SU-DHL-6 (cell line): ENCODE results near the gene MAGEB3.

ENCODE experiments used
- H2AFZ ChIP-seq: fragments of 200-600 bp; sonication (generic); 2 replicates; pipeline ENCODE4 v1.6.1; 2014; ENCODE audit warnings: low read depth, mild to moderate bottlenecking, moderate library complexity, mixed read lengths, antibody characterized with exemption, low read length; ENCODE audit not compliant: severe bottlenecking
- H3F3A ChIP-seq: fragments of 200-600 bp; shearing (Covaris generic); 2 replicates; pipeline ENCODE4 v1.6.0; 2016; ENCODE audit warnings: antibody characterized with exemption, mild to moderate bottlenecking; ENCODE audit not compliant: insufficient read depth
- H3K27ac ChIP-seq: fragments of 200-600 bp; sonication (generic); 2 replicates; pipeline ENCODE4 v1.5.1; 2016; ENCODE audit warnings: low read depth, mild to moderate bottlenecking, low read length, moderate library complexity, mixed read lengths
- H3K27me3 ChIP-seq: fragments of 200-600 bp; sonication (generic), shearing (Covaris generic); 2 replicates; pipeline ENCODE4 v1.6.0; 2014; ENCODE audit warnings: mild to moderate bottlenecking, low read length
- H3K36me3 ChIP-seq: fragments of 200-600 bp; sonication (generic); 2 replicates; pipeline ENCODE4 v1.6.1; 2014; ENCODE audit warnings: mild to moderate bottlenecking, low read length, mixed read lengths
- H3K4me2 ChIP-seq: fragments of 300-600, 200-600 bp; shearing (Covaris generic), sonication (generic); 2 replicates; pipeline ENCODE4 v1.6.0; 2014; ENCODE audit warnings: low read length, low read depth, mild to moderate bottlenecking; ENCODE audit not compliant: poor library complexity, severe bottlenecking
- H3K4me3 ChIP-seq: fragments of 200-600 bp; sonication (generic); 2 replicates; pipeline ENCODE4 v1.5.1; 2014; ENCODE audit warnings: antibody characterized with exemption, low read length, mild to moderate bottlenecking, mixed read lengths; ENCODE audit not compliant: insufficient read depth, poor library complexity, severe bottlenecking
- H3K79me2 ChIP-seq: fragments of 200-600 bp; sonication (generic); 2 replicates; pipeline ENCODE4 v1.6.1; 2014; ENCODE audit warnings: mild to moderate bottlenecking, low read length, moderate library complexity; ENCODE audit not compliant: insufficient read depth
- H3K9ac ChIP-seq: fragments of 200-600 bp; sonication (generic); 2 replicates; pipeline ENCODE4 v1.7.0; 2014; ENCODE audit warnings: mild to moderate bottlenecking, low read length
- H3K9me2 ChIP-seq: fragments of 200-600 bp; sonication (generic); replicated peaks from 2 replicates; pipeline ENCODE4 v1.6.1; 2014; ENCODE audit warnings: low read length; ENCODE audit not compliant: insufficient read depth
- H3K9me3 ChIP-seq: fragments of 200-600 bp; sonication (generic); 2 replicates; pipeline ENCODE4 v1.6.1; 2014; ENCODE audit warnings: low read length, mixed read lengths; ENCODE audit not compliant: insufficient read depth
- H4K20me1 ChIP-seq: fragments of 200-600 bp; sonication (generic); 2 replicates; pipeline ENCODE4 v1.6.1; 2014; ENCODE audit warnings: low read depth, mild to moderate bottlenecking, antibody characterized with exemption, low read length, moderate library complexity, mixed read lengths
- CTCF ChIP-seq: fragments of 200-600 bp; sonication (generic); IDR thresholded peaks from one replicate; pipeline ENCODE4 v1.5.1; 2017; ENCODE audit warnings: antibody characterized with exemption, mild to moderate bottlenecking, low read length, moderate library complexity; ENCODE audit not compliant: insufficient read depth, poor library complexity, severe bottlenecking
- EZH2phosphoT487 ChIP-seq: fragments of 200-600 bp; sonication (generic), shearing (Covaris generic); conservative IDR thresholded peaks from 2 replicates; pipeline ENCODE4 v1.6.1; 2018; ENCODE audit warnings: mild to moderate bottlenecking, antibody characterized with exemption, low read length, moderate library complexity, mixed read lengths

The MAGEB3 gene

GRCh38 chrX:30248854-30249253 is 18.4 kb downstream of the MAGEB3 start:
- Histone ChIP-seq H3K36me3 (no peaks in the 10 kb centered on the region), H3K9me2 (no peaks in the 10 kb centered on the region), H3K9me3 (no peaks in the 10 kb centered on the region), H2AFZ (no peak overlapping the region), H3K4me3 (no peak overlapping the region), H3F3A (no peaks in the 10 kb centered on the region), H3K4me2 (no peak overlapping the region), H3K27ac (no peak overlapping the region), H3K79me2 (no peaks in the 10 kb centered on the region), H4K20me1 (no peaks in the 10 kb centered on the region), H3K27me3 (no peaks in the 10 kb centered on the region), H3K9ac (no peak overlapping the region)
- TF ChIP-seq CTCF (no peak), EZH2phosphoT487 (no peak)

GRCh38 chrX:30253257-30253656 is 22.8 kb downstream of the MAGEB3 start:
- no peak overlapping the region for H2AFZ ChIP-seq
- no peak for TF ChIP-seq EZH2phosphoT487
- no peak for TF ChIP-seq CTCF
- H3K27me3 ChIP-seq: no peaks in the 10 kb centered on the region
- no peaks in the 10 kb centered on the region for H3K9me3 ChIP-seq
- H3F3A ChIP-seq: no peaks in the 10 kb centered on the region
- H3K27ac ChIP-seq: no peak overlapping the region
- no peaks in the 10 kb centered on the region for H4K20me1 ChIP-seq
- no peak overlapping the region for H3K4me3 ChIP-seq
- no peaks in the 10 kb centered on the region for H3K36me3 ChIP-seq
- H3K4me2 ChIP-seq: no peak overlapping the region
- H3K9ac ChIP-seq: no peak overlapping the region
- H3K79me2 ChIP-seq: no peaks in the 10 kb centered on the region
- H3K9me2 ChIP-seq: no peaks in the 10 kb centered on the region

- Histone ChIP-seq H3K4me2 (no peak overlapping the region), H3K9me2 (no peaks in the 10 kb centered on the region), H3K4me3 (no peak overlapping the region), H4K20me1 (no peaks in the 10 kb centered on the region), H3K9me3 (no peaks in the 10 kb centered on the region), H3K27ac (no peak overlapping the region), H3K9ac (no peak overlapping the region), H3K27me3 (no peaks in the 10 kb centered on the region), H3F3A (no peaks in the 10 kb centered on the region), H2AFZ (no peak overlapping the region), H3K36me3 (no peaks in the 10 kb centered on the region), H3K79me2 (no peaks in the 10 kb centered on the region)
- no peak for TF ChIP-seq CTCF
- no peak for TF ChIP-seq EZH2phosphoT487
Observed at GRCh38 chrX:30259927-30260326, 29.5 kb downstream of the MAGEB3 start.
